ENCODE results near the gene DAPK1.

The DAPK1 gene

DNA sequence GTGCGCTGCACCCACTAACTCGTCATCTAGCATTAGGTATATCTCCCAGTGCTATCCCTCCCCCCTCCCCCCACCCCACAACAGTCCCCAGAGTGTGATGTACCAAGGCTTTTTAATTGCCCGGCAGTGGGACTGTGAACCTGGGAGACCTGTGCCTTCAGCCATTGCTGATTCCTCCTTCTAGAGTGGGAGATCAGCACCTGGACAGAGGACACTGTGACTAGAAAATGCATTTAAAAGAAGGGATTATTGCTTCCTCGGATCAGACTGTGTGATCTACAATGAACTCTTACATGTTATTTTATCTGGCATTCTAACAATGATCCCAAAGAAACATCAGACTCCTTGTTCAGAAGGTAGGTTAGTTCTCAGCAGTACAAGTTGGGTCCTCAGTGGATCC is 254.2 kb downstream of the DAPK1 start:
- DNase-seq: no peak

DNA sequence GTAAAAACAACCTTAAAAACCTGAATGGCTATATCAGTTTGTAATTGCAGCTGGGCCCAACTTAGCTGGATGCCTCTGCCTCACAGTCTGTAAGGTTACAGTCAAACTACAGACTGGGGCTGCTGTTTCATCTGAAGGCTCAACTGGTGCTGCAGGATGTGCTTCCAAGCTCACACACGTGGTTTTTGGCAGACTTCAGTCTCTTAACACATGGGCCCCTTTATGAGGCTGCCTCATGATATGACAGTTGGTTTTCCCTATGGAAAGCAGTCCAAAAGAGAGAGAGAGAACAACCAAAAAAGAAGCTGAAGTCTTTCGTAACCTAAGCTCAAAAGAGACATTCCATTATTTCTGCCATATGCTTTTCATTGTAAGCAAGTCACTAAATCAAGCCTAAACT is 255.6 kb downstream of the DAPK1 start:
- no peak for DNase-seq
